IMR-90 (cell line): ENCODE data around the gene POLA2.

ENCODE experiments used
- CEBPB ChIP-seq: IDR thresholded peaks from 2 replicates; pipeline ENCODE4 v1.6.1; 2012; ENCODE audit warnings: low read depth, low read length, improper control_type of control experiment
- CTCF ChIP-seq: conservative IDR thresholded peaks from 2 replicates; pipeline ENCODE4 v1.5.1; 2012; ENCODE audit warnings: mild to moderate bottlenecking, low read depth, low read length, improper control_type of control experiment
- MXI1 ChIP-seq: IDR thresholded peaks from 2 replicates; pipeline ENCODE4 v1.6.1; 2012; ENCODE audit warnings: low read depth, mild to moderate bottlenecking, low read length, moderate library complexity, borderline replicate concordance
- POLR2A ChIP-seq: IDR thresholded peaks from 2 replicates; pipeline ENCODE4 v1.6.1; 2012; ENCODE audit warnings: mild to moderate bottlenecking, low read depth, low read length
- RAD21 ChIP-seq: IDR thresholded peaks from 2 replicates; pipeline ENCODE4 v1.6.1; 2012; ENCODE audit warnings: low read length, improper control_type of control experiment
- TF ChIP-seq, protein P1 (sequence below): fragments of 150-350 bp; IDR thresholded peaks from 2 replicates; pipeline ENCODE4 v1.6.1; 2017; ENCODE audit warnings: mild to moderate bottlenecking, antibody characterized with exemption, low read length, low read depth
- TF ChIP-seq, protein P2 (sequence below): fragments of 150-350 bp; IDR thresholded peaks from 2 replicates; pipeline ENCODE4 v1.6.1; 2016; ENCODE audit warnings: low read depth, mild to moderate bottlenecking, low read length, moderate library complexity, borderline replicate concordance

GRCh38 chr11:65307298-65308229 is 45.8 kb downstream of the POLA2 start:
- TF ChIP-seq MXI1 = no peak
- no peak for TF ChIP-seq CTCF
- no peak for TF ChIP-seq POLR2A
- TF ChIP-seq, protein P1, sequence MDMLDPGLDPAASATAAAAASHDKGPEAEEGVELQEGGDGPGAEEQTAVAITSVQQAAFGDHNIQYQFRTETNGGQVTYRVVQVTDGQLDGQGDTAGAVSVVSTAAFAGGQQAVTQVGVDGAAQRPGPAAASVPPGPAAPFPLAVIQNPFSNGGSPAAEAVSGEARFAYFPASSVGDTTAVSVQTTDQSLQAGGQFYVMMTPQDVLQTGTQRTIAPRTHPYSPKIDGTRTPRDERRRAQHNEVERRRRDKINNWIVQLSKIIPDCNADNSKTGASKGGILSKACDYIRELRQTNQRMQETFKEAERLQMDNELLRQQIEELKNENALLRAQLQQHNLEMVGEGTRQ = no peak
- TF ChIP-seq CEBPB = no peak
- TF ChIP-seq, protein P2, sequence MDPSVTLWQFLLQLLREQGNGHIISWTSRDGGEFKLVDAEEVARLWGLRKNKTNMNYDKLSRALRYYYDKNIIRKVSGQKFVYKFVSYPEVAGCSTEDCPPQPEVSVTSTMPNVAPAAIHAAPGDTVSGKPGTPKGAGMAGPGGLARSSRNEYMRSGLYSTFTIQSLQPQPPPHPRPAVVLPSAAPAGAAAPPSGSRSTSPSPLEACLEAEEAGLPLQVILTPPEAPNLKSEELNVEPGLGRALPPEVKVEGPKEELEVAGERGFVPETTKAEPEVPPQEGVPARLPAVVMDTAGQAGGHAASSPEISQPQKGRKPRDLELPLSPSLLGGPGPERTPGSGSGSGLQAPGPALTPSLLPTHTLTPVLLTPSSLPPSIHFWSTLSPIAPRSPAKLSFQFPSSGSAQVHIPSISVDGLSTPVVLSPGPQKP = no peak
- TF ChIP-seq RAD21 = no peak
